GM11168 (cell line): ENCODE measurements around the gene GADL1.

Experiments used
- in situ Hi-C: fragments of 300-500 bp; cut with MboI; formaldehyde crosslinking; loops from one replicate; pipeline ENCODE4 v1.12.0; 2022; ENCODE audit warnings: low sequenced_read_pairs; ENCODE audit not compliant: unreplicated experiment

Gene GADL1

GRCh38 chr3:30878862-30879261 is 15.6 kb downstream of the GADL1 start:
- in situ Hi-C loops: no loop called here

- in situ Hi-C loops: no loop called here
Observed at GRCh38 chr3:30875505-30875904, 19.0 kb downstream of the GADL1 start.

- in situ Hi-C loops: no loop called here
Observed at GRCh38 chr3:30873671-30874070, 20.8 kb downstream of the GADL1 start.

GRCh38 chr3:30872879-30873278 is 21.6 kb downstream of the GADL1 start:
- in situ Hi-C loops: no loop called here

GRCh38 chr3:30871720-30872119 is 22.7 kb downstream of the GADL1 start:
- in situ Hi-C loops: no loop called here

- in situ Hi-C loops: no loop called here
Observed at GRCh38 chr3:30864836-30865235, 29.6 kb downstream of the GADL1 start.

- in situ Hi-C loops: no loop called here
Observed at GRCh38 chr3:30864132-30864531, 30.3 kb downstream of the GADL1 start.

GRCh38 chr3:30862004-30862403 is 32.5 kb downstream of the GADL1 start:
- in situ Hi-C loops: no loop called here

- in situ Hi-C loops: no loop called here
Observed at GRCh38 chr3:30858894-30859389, 35.5 kb downstream of the GADL1 start.

- in situ Hi-C loops: no loop called here
Observed at GRCh38 chr3:30855400-30856292, 38.8 kb downstream of the GADL1 start.

- in situ Hi-C loops: no loop called here
Observed at GRCh38 chr3:30852833-30853232, 41.6 kb downstream of the GADL1 start.

- in situ Hi-C loops: no loop called here
Observed at GRCh38 chr3:30848087-30848779, 46.2 kb downstream of the GADL1 start.

- in situ Hi-C loops: no loop called here
Observed at GRCh38 chr3:30847592-30847991, 46.9 kb downstream of the GADL1 start.

GRCh38 chr3:30845606-30846005 is 48.9 kb downstream of the GADL1 start:
- in situ Hi-C loops: no loop called here

- in situ Hi-C loops: no loop called here
Observed at GRCh38 chr3:30843877-30844276, 50.6 kb downstream of the GADL1 start.

GRCh38 chr3:30836141-30836540 is 58.3 kb downstream of the GADL1 start:
- in situ Hi-C loops: no loop called here

GRCh38 chr3:30835667-30836066 is 58.8 kb downstream of the GADL1 start:
- in situ Hi-C loops: no loop called here

GRCh38 chr3:30832961-30833575 is 61.4 kb downstream of the GADL1 start:
- in situ Hi-C loops: no loop called here

- in situ Hi-C loops: no loop called here
Observed at GRCh38 chr3:30827080-30827479, 67.4 kb downstream of the GADL1 start.

GRCh38 chr3:30826531-30826942 is 67.9 kb downstream of the GADL1 start:
- in situ Hi-C loops: no loop called here
